ACHN (cell line): Measurements from ENCODE around the gene LIN28A.

Experiments used
- DNase-seq: peaks from one replicate; pipeline ENCODE4 v3.0.0-alpha.2; 2015
- in situ Hi-C: cut with HindIII; loops from 2 replicates; pipeline ENCODE4 v1.10.0; 2017; ENCODE audit warnings: low sequenced_read_pairs, low pct_ligation_motif_present, low pct_unique_long_range_greater_than_20kb

LIN28A gene

DNA sequence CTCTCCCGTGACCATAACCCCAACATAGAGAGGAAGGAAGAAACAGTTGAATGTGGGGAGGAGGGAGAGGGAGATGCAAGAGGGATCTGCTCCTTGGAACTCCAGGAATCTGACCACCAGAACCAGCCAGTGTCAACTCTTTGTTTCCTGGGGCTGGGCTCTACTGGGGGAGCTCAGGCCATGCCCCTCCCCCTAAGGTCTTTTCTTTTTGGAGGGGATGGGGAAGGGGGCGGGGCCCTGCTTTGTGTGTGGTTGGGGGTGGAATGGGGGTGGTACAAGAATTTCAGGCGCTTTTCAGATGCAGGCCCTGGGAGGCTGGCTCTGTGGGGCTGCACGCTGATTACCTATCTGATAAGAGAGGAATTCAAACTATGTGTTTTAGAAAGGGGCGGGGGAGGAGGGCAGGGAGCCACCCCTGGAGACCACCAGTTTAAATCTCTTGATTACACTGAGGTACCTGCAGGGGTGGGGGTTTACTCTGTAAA lies 8.3 kb downstream of the LIN28A start:
- DNase-seq: no peak
- in situ Hi-C loops: no loop called here

DNA sequence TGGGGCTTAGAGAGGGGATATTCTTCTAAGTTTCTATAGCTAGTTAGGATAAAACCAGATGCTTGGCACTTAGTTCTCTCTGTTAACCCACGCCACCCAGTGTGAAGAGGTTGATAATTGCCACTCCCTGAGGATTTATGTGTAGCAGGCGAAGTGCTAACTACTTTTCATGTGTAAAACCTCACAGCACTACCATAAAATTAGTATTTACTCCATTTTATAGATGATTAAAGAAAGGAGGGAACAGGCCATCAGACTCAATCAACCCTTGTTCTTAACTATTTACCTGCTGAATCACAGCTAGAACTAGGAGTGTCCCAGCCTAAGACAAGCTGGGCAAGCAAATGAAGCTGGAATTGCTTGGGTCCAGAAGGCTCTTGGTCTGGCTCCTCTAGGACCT lies 8.9 kb downstream of the LIN28A start:
- in situ Hi-C loops: no loop called here

DNA sequence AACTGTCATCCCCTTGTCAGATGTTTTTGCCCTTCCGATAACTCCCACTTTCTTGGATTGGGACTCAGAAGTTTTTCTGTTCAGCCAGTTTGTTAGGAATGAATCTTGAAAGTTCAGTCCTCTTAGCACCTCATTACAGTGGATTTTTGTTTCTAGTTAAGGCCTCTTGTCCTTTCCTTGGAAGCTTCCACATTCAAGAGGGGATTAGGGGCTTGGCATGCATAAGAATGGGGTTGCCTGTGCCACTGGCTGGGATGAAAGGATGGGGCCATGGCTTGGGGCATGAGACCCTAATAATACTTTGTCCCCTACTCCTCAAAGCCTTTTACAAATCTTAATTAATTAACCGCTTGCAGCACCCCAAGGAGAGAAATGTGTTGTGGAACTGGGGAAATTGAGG lies 19.1 kb downstream of the LIN28A start:
- in situ Hi-C loops: no loop called here
- DNase-seq: no peak

More for the DNA sequence above, 8.9 kb downstream of the LIN28A start:
- DNase-seq: no peak

DNA sequence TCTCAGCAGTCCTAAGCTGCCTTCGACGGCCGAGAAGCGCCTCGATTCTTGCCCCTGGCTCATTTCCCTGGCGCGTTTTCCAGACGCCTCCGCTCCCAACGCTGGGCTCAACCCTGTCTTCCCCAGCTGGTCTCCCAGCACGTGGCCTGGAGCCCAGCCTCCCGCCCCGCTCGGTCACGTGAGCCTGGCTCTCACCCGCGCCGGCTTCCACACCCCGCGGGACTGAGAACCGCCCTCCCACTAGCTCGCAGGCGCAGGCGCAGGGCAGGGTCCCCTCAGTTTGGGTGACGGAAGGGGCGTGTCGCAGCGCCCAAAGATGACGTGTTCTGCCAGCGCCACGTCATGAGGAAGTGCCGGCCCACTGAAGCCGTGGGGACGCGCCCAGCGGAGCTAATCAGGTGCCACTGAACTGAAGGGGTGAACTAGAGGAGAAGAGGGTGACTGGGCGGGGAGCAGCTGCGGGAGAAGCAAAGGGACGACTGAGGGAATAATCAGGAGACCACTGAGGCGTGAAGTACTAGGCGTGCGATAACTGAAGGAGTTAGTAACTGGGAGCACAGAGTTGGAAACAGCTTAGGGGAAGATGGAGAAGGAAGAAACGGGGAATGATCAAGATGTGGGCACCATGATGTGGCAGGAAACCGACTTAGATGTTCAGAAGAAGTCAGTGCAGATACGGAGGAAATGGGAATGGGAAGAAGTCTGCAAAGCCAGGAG lies 21.5 kb downstream of the LIN28A start, which contains the start of gene DHDDS:
DHDDS (plus strand) TSS at position 343 of the 717 bp plus-strand sequence. CDS start 625 bp downstream, outside the sequence.
- DNase-seq: peak; percentile 96
- in situ Hi-C loops: no loop called here

DNA sequence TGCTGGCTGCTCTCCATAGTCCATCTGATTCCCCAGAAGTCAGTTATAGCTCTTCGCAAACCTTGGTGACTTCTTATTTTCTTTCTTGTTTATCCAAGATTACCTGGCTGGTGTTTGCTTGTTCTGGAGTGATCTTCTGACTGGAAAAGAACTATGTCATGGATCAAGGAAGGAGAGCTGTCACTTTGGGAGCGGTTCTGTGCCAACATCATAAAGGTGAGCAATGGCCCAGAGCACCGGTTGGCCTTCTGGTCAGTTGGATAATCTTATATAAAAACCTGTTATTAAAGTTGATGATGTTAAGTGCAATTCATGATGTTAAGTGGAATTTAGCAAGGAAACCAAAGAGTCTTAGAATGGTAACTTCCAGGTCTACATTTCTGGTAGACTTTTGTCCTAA lies 22.2 kb downstream of the LIN28A start:
- no peak for DNase-seq
- in situ Hi-C loops: no loop called here

DNA sequence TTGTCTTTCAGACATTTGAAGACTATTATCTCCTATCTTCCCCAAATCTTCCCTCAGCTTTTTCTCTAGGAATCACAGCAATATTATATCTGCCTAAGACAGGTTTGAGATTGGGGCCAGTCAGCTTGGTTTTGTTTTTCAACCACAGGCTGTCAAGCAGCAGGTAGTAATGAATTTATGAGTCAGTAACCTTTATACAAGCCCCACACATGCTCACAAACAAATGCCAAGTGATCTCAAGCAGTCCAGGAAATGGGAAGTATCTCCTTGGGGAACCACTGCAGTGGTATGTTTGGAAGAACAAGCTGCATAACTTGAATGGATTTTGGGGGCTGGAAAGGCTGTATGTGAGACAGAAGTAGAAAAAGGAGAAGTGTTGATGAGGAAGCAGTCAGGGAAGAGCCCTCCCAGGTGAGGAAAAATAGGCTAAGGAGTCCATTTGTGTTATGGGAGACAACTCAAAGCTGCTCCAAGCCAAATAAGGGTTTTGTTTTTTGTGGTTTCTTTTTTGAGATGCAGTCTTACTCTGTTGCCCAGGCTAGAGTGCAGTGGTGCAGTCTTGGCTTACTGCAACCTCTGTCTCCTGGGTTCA lies 23.6 kb downstream of the LIN28A start:
- no peak for DNase-seq

DNA sequence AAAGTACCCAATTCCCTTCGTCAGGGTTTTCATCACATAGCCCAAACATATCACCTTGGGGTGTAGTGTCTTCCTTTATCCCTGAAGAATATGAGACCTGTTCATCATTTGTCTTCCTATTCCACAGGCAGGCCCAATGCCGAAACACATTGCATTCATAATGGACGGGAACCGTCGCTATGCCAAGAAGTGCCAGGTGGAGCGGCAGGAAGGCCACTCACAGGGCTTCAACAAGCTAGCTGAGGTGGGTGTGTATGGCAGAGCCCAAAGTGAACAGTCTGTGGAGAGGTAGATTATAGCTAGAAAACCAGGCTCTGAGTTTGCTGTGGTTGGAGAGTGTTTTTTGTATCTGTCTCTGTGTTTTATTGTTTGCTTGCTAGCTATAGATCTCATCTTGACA lies 27.4 kb downstream of the LIN28A start:
- in situ Hi-C loops: no loop called here
- no peak for DNase-seq

More for the DNA sequence above, 23.6 kb downstream of the LIN28A start:
- in situ Hi-C loops: no loop called here

DNA sequence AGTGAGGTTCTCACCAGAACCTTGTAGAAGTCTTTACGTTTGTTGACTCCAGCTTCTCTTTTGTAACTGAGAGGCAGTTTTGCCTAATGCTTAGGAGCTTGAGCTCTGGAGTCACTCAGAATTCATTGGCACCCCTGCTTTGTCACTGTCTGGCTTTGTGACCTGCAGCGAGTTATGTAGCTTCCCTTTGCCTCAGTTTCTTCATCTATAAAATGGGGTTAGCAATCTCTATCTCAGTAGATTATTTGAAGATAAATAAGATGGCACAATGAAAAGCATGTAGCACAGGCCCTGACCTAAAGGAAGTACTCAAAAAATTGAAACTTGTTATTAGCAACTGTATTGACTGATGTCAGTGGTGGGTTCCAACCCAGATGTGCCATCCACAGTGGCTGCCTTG lies 29.6 kb downstream of the LIN28A start:
- in situ Hi-C loops: no loop called here
- no peak for DNase-seq

DNA sequence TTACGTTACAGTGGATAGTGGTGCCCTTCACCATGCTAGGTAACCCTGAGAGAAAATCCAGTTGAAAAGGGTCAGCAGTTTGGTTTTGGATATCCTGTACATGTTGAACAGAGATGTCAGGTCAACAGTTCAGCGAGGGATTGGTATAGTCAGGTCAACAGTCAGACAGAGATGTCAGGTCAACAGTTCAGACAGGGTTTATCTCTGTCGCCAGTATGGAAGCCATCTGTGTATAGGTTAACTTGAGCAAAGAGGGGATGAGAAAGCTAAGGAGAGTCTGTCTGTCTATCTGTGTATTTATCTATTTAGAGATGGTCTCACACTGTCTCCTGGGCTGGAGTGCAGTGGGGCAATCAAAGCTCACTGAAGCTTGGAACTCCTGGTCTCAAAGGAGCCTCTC lies 39.3 kb downstream of the LIN28A start:
- in situ Hi-C loops: no loop called here
- DNase-seq: no peak

DNA sequence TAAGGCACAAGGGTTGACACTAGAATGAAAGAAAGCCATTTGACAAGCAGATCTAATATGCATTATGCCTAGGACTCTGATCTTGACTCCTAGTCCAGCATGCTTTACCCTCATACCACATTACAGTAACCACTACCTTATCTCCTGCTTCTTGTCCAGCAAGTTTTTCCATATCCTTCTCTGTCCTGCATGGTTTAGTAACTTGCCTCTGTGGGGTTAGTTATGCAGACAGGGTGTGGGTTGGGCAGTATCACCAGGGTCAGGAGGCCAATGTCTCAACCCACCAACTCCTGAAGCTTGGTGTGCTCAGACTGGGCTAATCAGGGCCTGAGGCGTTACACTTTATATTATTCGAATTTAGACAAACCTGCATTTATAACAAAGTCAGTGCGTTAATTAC lies 40.3 kb downstream of the LIN28A start:
- no peak for DNase-seq
- in situ Hi-C loops: no loop called here

DNA sequence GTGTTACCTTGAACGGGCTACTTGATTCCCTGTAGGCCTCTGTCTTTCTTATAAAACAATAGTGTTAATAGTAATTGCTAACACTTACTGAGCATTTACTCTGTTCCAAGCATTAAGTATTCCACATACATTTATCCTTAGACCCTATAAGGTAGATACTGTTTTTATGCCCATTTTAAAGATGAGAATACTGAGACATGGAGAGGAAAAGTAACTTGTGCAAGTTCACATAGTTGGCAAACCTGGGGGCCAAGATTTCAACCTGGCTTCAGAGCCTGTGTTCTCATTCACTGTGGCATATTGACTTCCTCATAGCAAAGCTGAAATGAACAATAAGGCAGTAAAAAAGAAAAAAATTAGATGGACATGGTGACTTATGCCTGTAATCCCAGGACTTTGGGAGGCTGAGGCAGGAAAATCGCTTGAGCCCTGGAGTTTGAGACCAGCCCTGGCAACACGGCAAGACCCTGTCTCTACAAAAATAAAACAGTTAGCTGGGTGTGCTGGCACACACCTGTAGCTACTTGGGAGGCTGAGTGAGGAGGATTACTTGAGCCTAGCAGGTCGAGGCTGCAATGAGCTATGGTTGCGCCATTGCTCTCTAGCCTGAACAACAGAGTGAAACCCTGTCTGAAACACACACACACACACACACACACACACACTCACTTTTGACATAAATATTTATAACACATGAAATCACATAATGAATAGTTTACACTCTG lies 42.0 kb downstream of the LIN28A start:
- no peak for DNase-seq
- in situ Hi-C loops: no loop called here

DNA sequence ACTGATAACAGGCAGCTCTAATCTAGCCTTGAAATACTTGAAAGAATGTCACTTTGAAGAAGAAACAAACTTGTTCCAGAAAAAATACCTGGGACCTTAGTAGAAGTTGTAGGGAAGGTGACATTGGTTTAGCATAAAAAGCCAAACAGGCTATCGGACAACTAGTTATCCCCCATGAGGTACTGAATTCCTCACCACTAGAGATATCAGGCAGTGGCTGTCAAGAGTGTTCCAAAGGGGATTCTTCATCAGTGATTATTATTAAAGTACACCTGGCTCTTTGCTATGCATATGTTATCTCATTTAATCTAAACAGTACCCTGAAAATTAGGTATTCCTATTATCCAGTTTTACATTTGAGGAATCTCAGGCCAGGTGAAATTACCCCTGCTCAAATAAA lies 48.5 kb downstream of the LIN28A start:
- DNase-seq: no peak
- in situ Hi-C loops: no loop called here

DNA sequence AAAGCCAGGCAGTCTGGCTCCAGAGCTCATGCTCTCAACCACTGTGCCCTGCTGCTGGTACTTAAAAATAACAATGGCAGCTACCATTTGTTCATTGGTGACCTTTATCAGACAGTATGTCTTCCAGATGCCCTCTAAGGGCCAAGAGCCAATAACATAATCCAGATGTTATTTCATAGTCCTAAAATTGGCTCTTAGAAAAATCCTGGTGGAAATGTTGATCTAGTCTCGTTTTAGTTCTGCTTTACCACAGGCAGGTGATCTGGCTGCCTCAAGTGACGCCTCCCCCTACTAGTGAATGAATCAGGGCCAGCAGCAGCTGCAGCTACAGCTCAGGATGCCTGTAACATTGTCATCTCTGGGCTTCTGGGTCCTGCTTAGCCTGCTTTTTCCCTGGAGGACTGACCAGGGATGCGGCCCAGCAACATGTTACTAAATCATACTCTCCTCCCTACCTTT lies 49.0 kb downstream of the LIN28A start:
- in situ Hi-C loops: no loop called here
- no peak for DNase-seq

DNA sequence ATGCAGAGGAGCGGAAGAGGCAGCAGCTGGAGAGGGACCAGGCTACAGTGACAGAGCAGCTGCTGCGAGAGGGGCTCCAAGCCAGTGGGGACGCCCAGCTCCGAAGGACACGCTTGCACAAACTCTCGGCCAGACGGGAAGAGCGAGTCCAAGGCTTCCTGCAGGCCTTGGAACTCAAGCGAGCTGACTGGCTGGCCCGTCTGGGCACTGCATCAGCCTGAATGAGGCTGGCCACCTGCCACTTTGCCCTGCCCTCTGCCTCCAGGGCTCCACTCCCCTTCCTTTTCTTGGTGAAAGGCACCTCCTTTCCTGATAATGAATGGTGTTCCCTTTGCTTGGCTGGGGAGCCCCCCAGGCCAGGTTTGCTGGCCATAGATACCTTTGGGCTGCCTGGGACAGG lies 58.3 kb downstream of the LIN28A start:
- in situ Hi-C loops: no loop called here

DNA sequence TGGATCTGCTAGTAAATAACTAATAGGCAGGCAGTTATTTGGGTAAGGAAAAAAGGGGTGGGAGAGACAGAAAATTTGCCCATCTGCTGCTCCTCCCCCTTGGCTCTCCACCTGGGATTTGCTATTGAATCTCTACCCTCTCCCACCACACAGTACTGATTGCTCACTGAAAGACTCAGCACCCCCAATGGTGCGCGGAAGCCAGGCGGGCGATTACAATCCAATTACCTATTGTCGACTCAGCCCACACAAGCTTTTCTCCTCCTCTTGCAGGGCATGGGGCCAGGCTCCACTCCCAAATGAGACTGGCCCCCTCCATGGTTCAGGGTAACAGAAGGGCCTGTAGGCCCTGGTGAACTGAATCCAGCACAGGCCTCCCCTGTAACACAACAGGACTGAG lies 58.9 kb downstream of the LIN28A start:
- DNase-seq: no peak
- in situ Hi-C loops: no loop called here

More for the DNA sequence above, 58.3 kb downstream of the LIN28A start:
- no peak for DNase-seq

DNA sequence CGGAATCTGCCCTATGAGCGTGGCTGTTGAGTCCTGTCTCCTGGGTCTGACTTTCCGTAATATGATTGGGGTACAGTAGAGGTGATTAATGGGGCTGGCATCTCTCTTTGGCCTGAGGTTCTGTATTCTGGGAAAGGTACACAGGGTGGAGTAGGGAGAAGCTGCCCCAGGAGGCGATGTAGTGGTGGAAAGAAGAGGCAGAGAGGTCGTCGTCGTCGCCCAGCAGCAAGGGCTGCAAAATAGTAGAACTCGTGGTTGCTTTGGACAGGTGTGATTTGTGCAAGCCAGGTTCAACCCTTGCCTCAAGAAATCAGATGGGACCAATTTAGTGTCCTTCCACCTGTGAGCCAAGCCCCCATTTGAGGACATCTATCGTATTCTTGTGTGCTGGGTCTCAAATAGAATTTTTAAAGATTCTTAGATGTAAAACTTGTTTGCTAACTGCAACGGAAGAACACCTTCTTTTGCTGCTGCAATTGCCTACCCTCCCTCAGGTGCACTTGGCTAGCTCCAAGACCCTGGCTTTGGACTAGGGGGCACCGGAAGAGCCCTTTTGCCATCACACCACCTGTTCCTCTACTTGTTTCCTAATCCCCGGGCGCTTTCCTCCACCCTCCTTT lies 60.4 kb downstream of the LIN28A start:
- no peak for DNase-seq

DNA sequence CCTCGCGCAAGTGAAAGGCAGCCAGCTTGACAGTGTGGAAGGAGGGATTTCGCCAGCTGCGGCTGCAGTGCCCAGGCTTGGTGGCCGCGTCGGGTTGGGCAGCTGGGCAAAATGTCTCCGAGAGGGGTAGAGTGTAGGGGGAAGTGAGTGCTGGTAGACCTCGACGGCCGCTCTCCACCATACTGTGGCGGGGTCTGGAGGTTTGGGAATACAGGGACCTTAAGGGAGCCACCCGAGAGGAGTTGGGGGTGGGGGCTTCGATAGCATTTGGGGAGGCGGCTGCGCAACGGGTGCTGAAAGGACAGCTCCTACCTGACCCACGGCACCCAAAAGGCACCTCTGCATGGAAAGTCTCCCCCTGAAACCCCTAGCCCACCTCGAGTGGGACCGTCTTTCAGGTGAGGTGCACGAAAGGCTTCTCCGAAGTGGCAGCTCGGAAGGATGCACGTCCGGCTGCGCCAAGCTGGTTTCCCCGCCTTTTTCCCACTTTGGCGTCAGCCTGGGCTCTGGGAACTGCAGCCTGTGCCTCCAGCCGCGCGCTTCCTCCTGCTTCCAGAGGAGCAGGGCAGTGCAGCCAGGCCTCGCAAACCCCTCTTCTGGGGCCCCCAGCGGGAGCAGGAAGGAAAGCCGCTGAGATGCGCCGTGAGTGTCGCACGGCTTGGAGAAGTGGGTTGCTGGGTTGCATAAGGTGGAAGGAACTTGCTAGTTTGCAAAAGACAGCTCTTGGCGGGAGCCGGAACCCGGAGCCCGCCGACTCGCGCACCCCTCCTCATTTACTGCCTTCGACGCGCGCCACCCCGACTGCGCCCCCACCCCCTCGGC lies 61.1 kb downstream of the LIN28A start:
- in situ Hi-C loops: no loop called here
- peak; percentile 69 for DNase-seq

More for the DNA sequence above, 60.4 kb downstream of the LIN28A start:
- in situ Hi-C loops: no loop called here

DNA sequence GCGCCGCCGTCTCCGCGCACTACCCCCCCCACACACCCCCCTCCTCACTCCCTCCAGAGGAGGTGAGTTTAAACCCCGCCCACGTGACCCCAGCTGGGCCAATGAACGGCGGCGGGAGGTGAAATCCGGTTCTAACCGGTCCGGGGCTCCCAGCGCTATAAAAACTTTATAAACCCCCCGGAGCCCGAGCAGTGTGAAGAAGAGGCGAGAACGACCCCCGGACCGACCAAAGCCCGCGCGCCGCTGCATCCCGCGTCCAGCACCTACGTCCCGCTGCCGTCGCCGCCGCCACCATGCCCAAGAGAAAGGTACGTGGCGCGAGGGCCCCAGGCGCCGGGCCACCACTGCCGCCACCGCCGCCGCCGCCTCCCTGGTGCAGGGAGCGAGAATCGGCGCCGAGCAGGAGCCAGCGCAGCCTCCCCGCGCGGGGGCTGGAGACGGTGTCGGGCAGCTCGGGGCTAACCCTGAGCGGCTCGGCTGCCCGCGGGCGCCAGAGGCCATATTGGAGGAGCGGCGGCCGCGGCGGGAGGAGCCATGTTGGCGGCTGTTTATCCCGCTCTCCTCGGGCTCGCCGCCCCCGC lies 61.8 kb downstream of the LIN28A start, which contains the start of gene HMGN2:
HMGN2 (plus strand) TSS at position 121 of the 581 bp plus-strand sequence; CDS start at position 294, 173 bp downstream.
- peak; percentile 78 for DNase-seq
- in situ Hi-C loops: no loop called here
